MCF 10A (cell line): ENCODE results near the gene SLC25A2. TPM values are rescaled to one million over a fixed set of nuclear protein-coding genes. Genes with fewer than 3 reads are reported as not detected.

Source experiments
- BruUV-seq: library from RNA; stranded (reverse); fragments of 400-500 nt; replicated peaks from 2 replicates; lab custom pipeline; 2021; lab: Mats Ljungman, UMichigan
- CTCF ChIA-PET: fragments of 300-600 bp; sonication (Branson Sonifier 250); formaldehyde crosslinking; extraction: SDS; loops from one replicate; lab custom pipeline; 2021; ENCODE audit warnings: antibody characterized with exemption, inconsistent platforms; lab: Yijun Ruan, JAX
- POLR2A ChIA-PET: fragments of 300-600, 350-650 bp; sonication (Branson Sonifier 250); formaldehyde crosslinking; extraction: SDS; loops from one replicate; lab custom pipeline; 2020; ENCODE audit warnings: antibody characterized with exemption, inconsistent platforms; lab: Yijun Ruan, JAX
- DNase-seq: peaks from one replicate; pipeline ENCODE4 v3.0.0-alpha.2; 2018; ENCODE audit not compliant: unreplicated experiment
- H3K27ac Mint-ChIP-seq: one replicate; pipeline ENCODE4 v1.8.0; 2022; ENCODE audit warnings: mild to moderate bottlenecking, low read depth, mixed read lengths; ENCODE audit not compliant: unreplicated experiment
- H3K27me3 Mint-ChIP-seq: one replicate; pipeline ENCODE4 v1.8.0; 2022; ENCODE audit warnings: mixed read lengths; ENCODE audit not compliant: insufficient read depth, unreplicated experiment
- H3K36me3 Mint-ChIP-seq: one replicate; pipeline ENCODE4 v1.8.0; 2022; ENCODE audit warnings: mild to moderate bottlenecking, moderate library complexity, mixed read lengths; ENCODE audit not compliant: insufficient read depth, unreplicated experiment
- H3K4me1 Mint-ChIP-seq: one replicate; pipeline ENCODE4 v1.8.0; 2022; ENCODE audit warnings: mixed read lengths; ENCODE audit not compliant: insufficient read depth, unreplicated experiment
- H3K4me3 Mint-ChIP-seq: one replicate; pipeline ENCODE4 v1.8.0; 2022; ENCODE audit warnings: mild to moderate bottlenecking, moderate library complexity, mixed read lengths; ENCODE audit not compliant: unreplicated experiment
- H3K9me3 Mint-ChIP-seq: one replicate; pipeline ENCODE4 v1.8.0; 2022; ENCODE audit warnings: mixed read lengths; ENCODE audit not compliant: unreplicated experiment
- intact Hi-C: fragments of 100-400 bp; cut with micrococcal nuclease; formaldehyde crosslinking; loops from 2 replicates; pipeline ENCODE4 v1.14.1; 2022
- total RNA-seq: library from RNA; stranded (reverse); gene quantifications from 2 replicates; pipeline ENCODE4 v1.2.3, GENCODE V29; 2022
- TF ChIP-seq, protein P1 (sequence below): fragments of 200-600 bp; IDR thresholded peaks from one replicate; pipeline ENCODE4 v1.8.0; 2022; ENCODE audit warnings: antibody characterized with exemption, mild to moderate bottlenecking; ENCODE audit not compliant: unreplicated experiment

Gene SLC25A2
- total RNA-seq, 1 experiment from 2014 or later, result 0.79 TPM

DNA sequence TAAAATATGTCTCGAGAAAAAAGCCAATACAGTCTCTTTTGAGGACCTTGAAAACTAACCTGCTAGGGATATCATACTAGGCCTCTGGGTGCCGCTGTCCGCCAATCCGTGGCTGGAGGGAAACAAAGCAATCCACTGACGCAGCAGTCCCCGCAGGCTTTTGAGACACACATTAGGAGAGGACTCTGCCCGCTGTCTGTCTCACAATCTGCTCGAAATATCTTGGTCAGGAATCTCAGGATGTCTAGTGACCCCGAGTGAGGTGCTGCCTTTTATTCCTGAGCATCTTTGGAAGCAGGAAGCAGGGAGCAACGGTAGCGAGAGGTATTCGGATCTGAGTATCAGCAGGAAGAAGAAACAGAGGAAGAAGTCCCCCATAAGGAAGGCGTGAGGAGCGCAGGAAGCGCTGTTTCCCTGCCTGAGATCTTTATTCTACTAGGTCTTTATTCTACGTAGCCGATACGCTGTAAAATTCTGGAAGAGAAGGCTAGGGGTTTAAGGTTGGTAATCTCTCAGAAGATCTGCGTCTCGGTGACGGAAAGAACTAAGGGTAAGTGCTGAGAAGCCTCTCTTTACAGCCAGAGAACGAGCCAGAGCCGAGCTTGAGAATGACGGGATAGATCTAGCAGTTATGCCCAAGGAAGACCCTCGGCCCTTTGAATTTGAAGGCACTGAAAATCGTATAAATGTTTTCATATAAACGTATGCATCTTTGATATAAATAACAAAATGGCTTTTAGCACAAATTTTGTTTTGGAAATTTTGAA lies 22.4 kb upstream of the SLC25A2 start:
- no peak overlapping the region for H3K4me3 Mint-ChIP-seq
- intact Hi-C loops, result no loop called here
- BruUV-seq, result no TSS peak
- H3K36me3 Mint-ChIP-seq, result no peaks in the 10 kb centered on the region
- ChIA-PET POLR2A (interaction anchor here (0.7 kb wide), 1 partner anchor 1382 kb away, joined by 4 read pairs; no protein-coding TSS in a partner anchor), CTCF (interaction anchor here (0.6 kb wide), 1 partner anchor 13 kb away, joined by 4 read pairs; no protein-coding TSS in a partner anchor)
- peaks cover 15% of the 10 kb centered on the region for H3K9me3 Mint-ChIP-seq
- no peaks in the 10 kb centered on the region for H3K4me1 Mint-ChIP-seq
- H3K27ac Mint-ChIP-seq, result no peak overlapping the region
- H3K27me3 Mint-ChIP-seq, result no peaks in the 10 kb centered on the region
- DNase-seq, result peak; percentile 39
- TF ChIP-seq, protein P1, sequence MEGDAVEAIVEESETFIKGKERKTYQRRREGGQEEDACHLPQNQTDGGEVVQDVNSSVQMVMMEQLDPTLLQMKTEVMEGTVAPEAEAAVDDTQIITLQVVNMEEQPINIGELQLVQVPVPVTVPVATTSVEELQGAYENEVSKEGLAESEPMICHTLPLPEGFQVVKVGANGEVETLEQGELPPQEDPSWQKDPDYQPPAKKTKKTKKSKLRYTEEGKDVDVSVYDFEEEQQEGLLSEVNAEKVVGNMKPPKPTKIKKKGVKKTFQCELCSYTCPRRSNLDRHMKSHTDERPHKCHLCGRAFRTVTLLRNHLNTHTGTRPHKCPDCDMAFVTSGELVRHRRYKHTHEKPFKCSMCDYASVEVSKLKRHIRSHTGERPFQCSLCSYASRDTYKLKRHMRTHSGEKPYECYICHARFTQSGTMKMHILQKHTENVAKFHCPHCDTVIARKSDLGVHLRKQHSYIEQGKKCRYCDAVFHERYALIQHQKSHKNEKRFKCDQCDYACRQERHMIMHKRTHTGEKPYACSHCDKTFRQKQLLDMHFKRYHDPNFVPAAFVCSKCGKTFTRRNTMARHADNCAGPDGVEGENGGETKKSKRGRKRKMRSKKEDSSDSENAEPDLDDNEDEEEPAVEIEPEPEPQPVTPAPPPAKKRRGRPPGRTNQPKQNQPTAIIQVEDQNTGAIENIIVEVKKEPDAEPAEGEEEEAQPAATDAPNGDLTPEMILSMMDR, result no peak

DNA sequence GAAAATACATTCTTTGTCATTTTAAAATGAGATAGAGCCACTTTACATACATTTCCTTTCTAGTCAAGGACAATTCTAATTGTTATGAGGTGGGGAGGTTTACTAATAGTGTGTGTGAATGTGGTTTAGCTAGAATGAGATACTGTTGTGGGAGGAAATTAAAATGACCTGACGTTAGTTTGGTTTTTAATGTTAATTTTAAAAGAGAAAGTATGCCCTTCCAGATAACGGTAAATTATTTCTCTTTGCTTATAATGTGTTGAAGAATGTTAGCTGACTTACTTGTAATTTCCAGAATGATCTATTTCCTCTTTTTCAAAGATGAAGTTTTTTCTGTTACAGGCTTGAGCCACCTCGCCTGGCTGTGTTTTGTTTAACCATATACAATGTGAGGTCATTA lies 18.4 kb upstream of the SLC25A2 start:
- intact Hi-C loops, result no loop called here
- H3K27ac Mint-ChIP-seq, result no peak overlapping the region
- TF ChIP-seq, protein P1, result no peak
- no peak for DNase-seq
- peak overlapping the region; percentile 99 for H3K4me3 Mint-ChIP-seq
- ChIA-PET POLR2A (interaction anchor here (0.6 to 5.0 kb wide), 3 partner anchors 61 to 616 kb away, joined by 3 to 60 read pairs (median 3); no protein-coding TSS in a partner anchor), CTCF (interaction anchor here (0.6 to 1.4 kb wide), 9 partner anchors 8 to 821 kb away, joined by 3 to 4 read pairs (median 3); partner anchors contain the start of genes PCDHGA1 and PCDHGA5)
- H3K9me3 Mint-ChIP-seq, result peaks cover 38% of the 10 kb centered on the region
- H3K36me3 Mint-ChIP-seq, result peaks cover 37% of the 10 kb centered on the region
- no TSS peak for BruUV-seq
- H3K27me3 Mint-ChIP-seq, result no peaks in the 10 kb centered on the region
- peaks cover 14% of the 10 kb centered on the region for H3K4me1 Mint-ChIP-seq

DNA sequence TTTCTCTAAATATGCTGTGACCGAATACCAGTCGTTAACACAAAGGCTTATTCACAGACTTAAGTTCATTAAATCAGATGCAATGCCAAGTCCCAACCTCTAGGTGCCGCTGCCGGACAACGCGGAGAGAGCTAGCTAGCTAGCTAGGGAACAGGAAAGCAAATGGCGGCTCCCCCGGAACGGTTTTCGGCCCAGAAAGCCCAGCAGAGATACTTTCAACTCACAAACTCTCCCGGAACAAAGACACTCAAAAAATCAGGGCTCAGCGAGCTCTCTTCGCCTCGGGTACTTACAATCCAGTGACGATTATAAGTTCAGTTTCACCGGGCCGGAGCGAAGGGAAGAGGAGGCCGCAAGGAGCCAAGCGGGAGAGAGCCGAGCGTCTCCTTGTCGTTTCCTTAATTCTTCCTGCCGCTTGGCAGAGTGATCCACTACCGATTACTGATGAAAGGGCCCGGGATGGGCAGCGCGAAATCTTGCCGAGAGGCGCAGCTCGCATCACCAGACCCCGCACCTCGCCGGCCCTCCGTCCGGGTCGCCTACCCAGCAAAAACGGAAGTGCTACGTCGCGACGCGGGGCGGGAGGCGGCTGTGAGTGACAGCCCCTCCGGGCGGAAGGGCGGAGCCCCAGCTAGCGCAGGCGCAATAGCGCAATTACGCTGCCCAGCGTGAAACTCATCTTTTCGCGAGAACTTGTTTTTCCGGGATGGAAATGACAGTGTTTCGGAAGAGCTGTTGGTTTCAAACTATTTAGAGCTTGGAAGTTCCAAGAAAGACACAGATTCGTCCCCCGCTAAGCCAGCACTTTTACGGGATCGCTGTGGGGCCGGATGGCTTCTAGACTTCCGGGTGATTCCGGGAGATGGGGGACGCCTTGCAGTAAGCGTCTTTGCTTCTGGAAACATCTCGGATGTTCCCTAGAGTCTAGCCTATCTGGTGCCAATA lies 16.6 kb upstream of the SLC25A2 start, which contains the start of gene TAF7:
TSS of gene TAF7 (minus strand) at position 560 of the 945 bp plus-strand sequence. CDS start 740 bp downstream, outside the sequence.
- intact Hi-C loops, result loop anchor here (1.0 kb wide), 2 partner anchors 204 to 240 kb away; no protein-coding TSS in a partner anchor

More for the DNA sequence above, 16.6 kb upstream of the SLC25A2 start, which contains the start of gene TAF7:
- H3K4me1 Mint-ChIP-seq, result peaks cover 14% of the 10 kb centered on the region
- peak within 1 kb of the TSS; percentile 100 for H3K27ac Mint-ChIP-seq
- ChIA-PET POLR2A (interaction anchor here (0.6 to 5.0 kb wide), 46 partner anchors 9 to 620 kb away, joined by 3 to 60 read pairs (median 4); partner anchors contain the start of genes DIAPH1, HDAC3, PCDHB10 and PCDHB11), CTCF (interaction anchor here (0.6 to 4.8 kb wide), 71 partner anchors 9 to 1470 kb away, joined by 3 to 56 read pairs (median 4); partner anchors contain the start of genes DIAPH1, PCDHB10, PCDHB11 and PCDHB13)
- peaks cover 55% of the 10 kb centered on the region for H3K36me3 Mint-ChIP-seq
- peak; percentile 95 for DNase-seq
- no peaks in the 10 kb centered on the region for H3K27me3 Mint-ChIP-seq
- TF ChIP-seq, protein P1, result peak; percentile 90
- H3K4me3 Mint-ChIP-seq, result peak within 1 kb of the TSS; percentile 99
- BruUV-seq, result TSS peak; percentile 65
- peaks cover 37% of the 10 kb centered on the region for H3K9me3 Mint-ChIP-seq
